GM18873 (cell line): ENCODE data around the gene BFSP2.
"Not testable (repeated sequence)": the region's sequence is repeated elsewhere in the genome, so short reads cannot be mapped to it uniquely, and the experiment has no call there.

Experiments used
- ATAC-seq: cut with Tn5 transposase; IDR thresholded peaks from one replicate; pipeline ENCODE4 v1.9.1; 2021; ENCODE audit warnings: mild to moderate bottlenecking, moderate library complexity, moderate number of reproducible peaks; ENCODE audit not compliant: unreplicated experiment, low FRiP score

The BFSP2 gene

GRCh38 chr3:133474251-133474801, 74.5 kb downstream of the BFSP2 start:
- no peak for ATAC-seq

GRCh38 chr3:133474817-133475216, 75.0 kb downstream of the BFSP2 start:
- ATAC-seq = no peak

DNA sequence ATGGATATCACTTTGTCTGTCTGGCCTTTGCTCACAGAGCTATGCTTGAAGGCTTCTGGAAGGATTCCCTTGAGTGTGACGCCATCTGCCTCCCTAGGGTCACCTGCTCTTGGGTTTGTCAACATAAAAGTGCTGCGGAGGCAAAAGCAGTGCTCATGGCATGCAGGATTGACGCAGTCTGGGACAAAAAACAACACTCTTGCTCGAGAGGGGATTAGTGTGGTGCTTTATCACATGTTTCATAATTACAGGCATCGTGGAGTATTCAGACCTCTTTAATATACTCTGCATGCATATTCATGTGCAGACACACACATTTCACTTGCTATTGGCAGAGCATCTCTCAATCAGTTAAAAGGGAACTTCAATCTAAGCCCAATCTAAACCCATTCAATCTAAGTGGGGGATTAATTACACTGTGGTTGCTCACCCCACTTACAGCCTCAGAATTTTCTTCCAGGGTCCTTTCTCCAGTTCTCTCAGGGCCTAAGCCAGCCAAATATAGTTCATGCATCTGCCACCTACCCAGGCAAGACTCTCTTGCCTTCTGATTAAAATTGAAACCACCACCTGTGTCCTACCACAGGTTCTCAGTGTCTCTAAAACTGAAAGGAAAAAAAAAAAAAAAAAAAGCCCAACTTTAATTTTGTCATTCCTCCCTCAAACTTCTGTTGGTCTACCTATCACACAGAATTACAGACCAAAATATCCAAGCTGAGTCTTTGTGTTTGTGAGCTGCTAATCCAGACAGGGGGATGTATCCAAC, 75.6 kb downstream of the BFSP2 start:
- ATAC-seq = peak; percentile 86

- no peak for ATAC-seq
These were observed 77.1 kb downstream of the BFSP2 start for GRCh38 chr3:133476971-133477375.

DNA sequence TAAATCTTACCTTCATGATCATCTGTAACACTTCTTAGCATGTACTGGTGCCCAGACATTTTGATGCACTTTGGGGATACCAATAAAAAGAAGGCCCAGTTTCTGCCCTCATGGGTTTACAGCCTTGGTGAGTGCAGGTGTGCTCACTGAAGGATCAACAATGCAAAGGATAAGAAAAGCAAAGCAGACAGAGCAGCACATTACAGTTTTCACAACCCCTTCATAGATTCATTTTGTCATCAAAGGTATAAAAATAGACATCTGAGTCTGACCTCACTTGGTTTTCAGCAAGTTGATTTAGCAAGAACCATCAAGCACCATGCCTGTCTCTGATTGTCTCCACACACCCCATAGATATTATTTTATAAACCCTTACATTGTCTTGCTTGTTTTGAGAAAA, 77.6 kb downstream of the BFSP2 start:
- ATAC-seq = peak; percentile 38

DNA sequence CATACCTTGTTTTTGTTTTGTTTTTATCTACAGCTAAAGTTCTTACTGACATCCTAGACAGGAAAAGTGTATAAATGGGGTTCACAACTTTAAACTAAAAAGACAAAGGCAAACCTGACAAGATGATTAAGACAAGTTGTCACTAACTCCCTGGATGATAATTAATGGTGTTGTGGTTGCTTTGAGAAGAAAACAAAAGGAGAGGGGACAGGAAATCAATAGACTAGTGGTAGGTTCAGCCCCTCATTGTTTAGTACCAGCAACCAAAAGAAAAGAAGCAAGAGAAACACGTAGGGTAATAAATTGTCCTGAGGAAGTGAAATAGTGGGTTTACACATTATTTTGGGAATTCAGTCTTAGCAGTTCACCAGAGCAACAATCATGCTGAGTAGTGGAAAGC, 78.8 kb downstream of the BFSP2 start:
- ATAC-seq = no peak

- ATAC-seq = no peak
These were observed 79.5 kb downstream of the BFSP2 start for GRCh38 chr3:133479401-133479800.

GRCh38 chr3:133479895-133480669, 80.2 kb downstream of the BFSP2 start:
- peak; percentile 35 for ATAC-seq

GRCh38 chr3:133482474-133482873, 82.6 kb downstream of the BFSP2 start:
- not testable (repeated sequence) for ATAC-seq

GRCh38 chr3:133486658-133487057, 86.8 kb downstream of the BFSP2 start:
- ATAC-seq = no peak

GRCh38 chr3:133487204-133487603, 87.3 kb downstream of the BFSP2 start:
- no peak for ATAC-seq

GRCh38 chr3:133487920-133488540, 88.2 kb downstream of the BFSP2 start:
- no peak for ATAC-seq

DNA sequence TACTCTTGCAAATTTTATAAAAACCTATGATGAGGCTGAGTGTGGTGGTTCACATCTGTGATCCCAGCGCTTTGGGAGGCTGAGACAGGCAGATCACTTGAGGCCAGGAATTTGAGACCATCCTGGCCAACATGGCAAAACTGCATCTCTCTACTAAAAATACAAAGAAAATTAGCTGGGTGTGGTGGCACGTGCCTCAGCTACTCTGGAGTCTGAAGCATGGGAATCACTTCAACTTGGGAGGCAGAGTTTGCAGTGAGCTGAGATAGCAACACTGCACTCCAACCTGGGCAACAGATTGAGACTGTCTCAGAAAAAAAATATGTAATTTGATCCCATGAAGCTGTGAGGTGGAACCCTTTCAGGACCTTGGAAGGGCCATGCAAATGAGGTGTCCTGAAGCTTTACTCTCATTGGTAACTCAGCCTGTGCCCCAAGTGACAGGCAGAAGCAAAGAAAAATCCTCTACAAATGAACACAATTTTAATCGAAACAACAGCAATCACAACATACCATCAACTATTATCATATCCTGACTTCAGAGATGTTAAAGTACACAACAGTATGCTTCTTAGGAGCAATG, 89.0 kb downstream of the BFSP2 start:
- ATAC-seq = no peak

GRCh38 chr3:133489466-133490085, 89.7 kb downstream of the BFSP2 start:
- ATAC-seq = no peak

DNA sequence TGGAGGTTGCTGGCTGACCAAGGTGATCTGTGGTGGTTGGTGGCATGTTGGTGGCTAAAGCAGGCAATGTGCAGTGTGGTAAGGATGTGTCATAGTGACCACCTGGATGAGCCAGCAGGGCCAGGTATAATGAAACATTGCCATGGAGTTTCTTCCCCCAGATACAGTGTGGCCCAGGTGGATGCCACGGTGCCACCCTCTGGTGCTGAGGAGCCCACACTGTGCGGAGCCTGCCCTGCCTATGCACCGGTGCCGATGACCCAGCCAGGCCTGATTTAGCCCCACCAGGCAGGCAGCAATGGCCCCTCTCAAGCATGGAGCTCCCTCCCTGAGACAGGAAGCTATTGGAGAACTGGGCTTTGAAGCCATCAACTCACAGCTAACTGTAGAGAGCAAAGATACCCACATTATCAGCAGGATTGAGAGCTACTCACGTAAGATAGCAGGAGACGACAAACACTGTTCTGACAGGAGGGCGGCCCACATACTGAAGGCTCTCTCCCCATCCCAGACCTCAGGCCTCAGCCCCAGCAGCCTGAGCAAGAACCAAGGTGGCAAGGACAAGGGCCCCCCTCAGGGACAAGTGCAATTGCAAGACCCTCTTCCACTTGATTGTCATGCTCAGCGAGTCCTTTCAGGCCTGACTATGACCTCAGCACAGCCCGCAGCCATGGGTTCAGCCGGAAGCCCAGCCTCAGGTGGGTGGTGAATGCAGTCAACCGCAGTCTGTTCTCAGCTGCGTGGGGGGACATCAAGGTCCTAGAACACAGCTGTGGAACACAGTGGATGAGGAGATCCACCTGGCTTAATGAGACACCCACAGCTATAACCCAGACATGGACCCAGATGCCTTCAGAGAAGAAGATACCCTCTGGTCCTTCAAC, 90.9 kb downstream of the BFSP2 start:
- ATAC-seq = peak; percentile 86

DNA sequence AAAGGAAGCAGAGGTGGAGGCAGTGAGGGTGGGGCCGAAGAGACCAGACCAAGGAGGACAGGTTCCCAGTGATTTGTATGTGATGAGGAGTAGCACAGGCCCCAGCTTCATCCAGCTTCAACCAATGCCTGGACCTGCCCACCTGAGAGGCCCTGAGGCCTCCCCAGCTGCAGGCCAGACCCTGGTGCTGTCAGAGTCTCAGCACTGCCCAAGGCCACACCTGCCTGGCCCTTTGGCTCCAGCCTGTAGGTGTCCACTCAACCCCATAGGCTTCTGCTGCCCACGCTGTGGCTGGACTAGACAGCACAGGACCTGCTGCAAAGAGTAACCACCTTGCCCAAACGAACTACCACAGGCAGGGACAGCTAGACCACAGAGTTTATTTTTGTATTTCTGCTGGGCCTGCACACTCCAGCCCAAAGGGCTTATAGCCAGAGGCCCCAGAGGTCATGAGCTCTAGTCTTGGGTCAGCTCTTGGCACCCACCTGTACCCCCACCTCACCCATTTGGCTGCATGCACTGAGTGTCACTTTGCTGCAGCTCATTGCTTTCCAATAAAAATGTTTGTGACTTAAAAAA, 91.7 kb downstream of the BFSP2 start:
- peak; percentile 6 for ATAC-seq

GRCh38 chr3:133492159-133492741, 92.4 kb downstream of the BFSP2 start:
- no peak for ATAC-seq

GRCh38 chr3:133494469-133494868, 94.6 kb downstream of the BFSP2 start:
- ATAC-seq = no peak

GRCh38 chr3:133502542-133502941, 102.7 kb downstream of the BFSP2 start:
- not testable (repeated sequence) for ATAC-seq
